Tibial nerve (tissue), 4 donors: Measurements from ENCODE around the gene MRPS10. TPM values are rescaled to one million over a fixed set of nuclear protein-coding genes. Genes with fewer than 3 reads are reported as not detected.

Experiments used
- DNase-seq, 2 donors: peaks; one replicate each; pipeline ENCODE4 v3.0.0-alpha.2; 2019; ENCODE audit warnings: low spot score in 2 of 2
- H3K27ac ChIP-seq, 4 donors: fragments of 200-600 bp; sonication (generic) in 3 of 4; one replicate each; pipeline ENCODE4 v1.5.1; 2017 to 2019; ENCODE audit warnings: mild to moderate bottlenecking in 1 of 4
- H3K27me3 ChIP-seq, 2 donors: fragments of 200-600 bp; sonication (generic) in 1 of 2; one replicate each; pipeline versions ENCODE4 v1.5.1 to v1.6.0; 2017 to 2019
- H3K36me3 ChIP-seq, 3 donors: fragments of 200-600 bp; sonication (generic); one replicate each; pipeline ENCODE4 v1.5.1; 2018 to 2019
- H3K4me1 ChIP-seq, 4 donors: fragments of 200-600 bp; sonication (generic) in 3 of 4; one replicate each; pipeline ENCODE4 v1.5.1; 2017 to 2019
- H3K4me3 ChIP-seq, 4 donors: fragments of 200-600 bp; sonication (generic) in 3 of 4; one replicate each; pipeline ENCODE4 v1.5.1; 2017 to 2019; ENCODE audit warnings: mild to moderate bottlenecking in 1 of 4, moderate library complexity in 1 of 4
- H3K9me3 ChIP-seq, 4 donors: fragments of 200-600 bp; sonication (generic) in 3 of 4; one replicate each; pipeline ENCODE4 v1.5.1; 2017 to 2019
- CTCF ChIP-seq, 5 experiments: fragments of 200-600 bp in 3 of 5; fragments of 450-650 bp in 2 of 5; sonication (generic) in 3 of 5; IDR thresholded peaks; one replicate each; pipeline ENCODE4 v1.5.1; 2016 to 2019; ENCODE audit warnings: antibody characterized with exemption in 5 of 5, mild to moderate bottlenecking in 3 of 5, moderate library complexity in 2 of 5
- EP300 ChIP-seq, 2 donors: sonication (generic); formaldehyde crosslinking; IDR thresholded peaks; one replicate each; pipeline ENCODE4 v1.6.1; 2017; ENCODE audit warnings: antibody characterized with exemption in 2 of 2, mild to moderate bottlenecking in 1 of 2
- POLR2A ChIP-seq, 2 donors: fragments of 450-650 bp; IDR thresholded peaks; one replicate each; pipeline ENCODE4 v1.6.1; 2017; ENCODE audit warnings: antibody characterized with exemption in 2 of 2, mild to moderate bottlenecking in 2 of 2, moderate library complexity in 2 of 2
- WGBS, 2 donors: methylation state at CpG; one replicate each; pipeline ENCODE4 v1.1.5; 2018; 5-methylcytosine and 5-hydroxymethylcytosine counted together
- total RNA-seq, 4 donors: library from RNA; depleted of rRNA; stranded (reverse); fragments of >200 nt; gene quantifications; one replicate each; pipeline ENCODE4 v1.1.0, GENCODE V29; 2016

The MRPS10 gene
- total RNA-seq, 4 donors from 2014 or later: 20.7 to 30.6 (median 23.6) TPM

GRCh38 chr6:42239736-42240375, 22.2 kb upstream of the MRPS10 start:
- Histone ChIP-seq H3K9me3 (no peaks in the 10 kb centered on the region), H3K4me1 (no peaks in the 10 kb centered on the region), H3K4me3 (no peak overlapping the region), H3K27me3 (no peaks in the 10 kb centered on the region), H3K27ac (no peak overlapping the region), H3K36me3 (peaks cover 0 to 80% (median 0%) of the 10 kb centered on the region in 3 donors)
- no peak for TF ChIP-seq CTCF (IDR thresholded peaks at IDR 0.05)
- TF ChIP-seq POLR2A (IDR thresholded peaks at IDR 0.05): no peak
- no peak for TF ChIP-seq EP300 (IDR thresholded peaks at IDR 0.05)
- 84 to 86% methylated on average over 7 of the region's 7 CpGs for WGBS, 2 donors
- no peak for DNase-seq

GRCh38 chr6:42239333-42239732, 21.7 kb upstream of the MRPS10 start:
- WGBS, 2 donors: 91 to 99% methylated on average over 5 of the region's 5 CpGs
- H3K36me3 ChIP-seq: peaks cover 0 to 80% (median 0%) of the 10 kb centered on the region in 3 donors

GRCh38 chr6:42237857-42238256, 20.2 kb upstream of the MRPS10 start:
- no peak for DNase-seq
- TF ChIP-seq CTCF (IDR thresholded peaks at IDR 0.05): no peak
- TF ChIP-seq POLR2A (IDR thresholded peaks at IDR 0.05): no peak
- no peak for TF ChIP-seq EP300 (IDR thresholded peaks at IDR 0.05)
- Histone ChIP-seq H3K4me1 (no peaks in the 10 kb centered on the region), H3K27me3 (no peaks in the 10 kb centered on the region), H3K27ac (no peak overlapping the region), H3K9me3 (no peaks in the 10 kb centered on the region), H3K4me3 (no peak overlapping the region), H3K36me3 (peaks cover 0 to 70% (median 0%) of the 10 kb centered on the region in 3 donors)
- WGBS, 2 donors: 88 to 93% methylated on average over 1 of the region's 1 CpG

More at GRCh38 chr6:42239333-42239732, 21.7 kb upstream of the MRPS10 start:
- DNase-seq: no peak
- Histone ChIP-seq H3K9me3 (no peaks in the 10 kb centered on the region), H3K27ac (no peak overlapping the region), H3K4me3 (no peak overlapping the region), H3K4me1 (no peaks in the 10 kb centered on the region), H3K27me3 (no peaks in the 10 kb centered on the region)
- TF ChIP-seq EP300 (IDR thresholded peaks at IDR 0.05) (no peak), POLR2A (IDR thresholded peaks at IDR 0.05) (no peak), CTCF (IDR thresholded peaks at IDR 0.05) (no peak)

- H3K4me3 ChIP-seq: no peak overlapping the region
- TF ChIP-seq POLR2A (IDR thresholded peaks at IDR 0.05): no peak
- no peak for TF ChIP-seq EP300 (IDR thresholded peaks at IDR 0.05)
- TF ChIP-seq CTCF (IDR thresholded peaks at IDR 0.05): no peak
- H3K4me1 ChIP-seq: no peaks in the 10 kb centered on the region
- H3K9me3 ChIP-seq: no peaks in the 10 kb centered on the region
- no peak overlapping the region for H3K27ac ChIP-seq
- H3K36me3 ChIP-seq: peaks cover 0 to 70% (median 0%) of the 10 kb centered on the region in 3 donors
- DNase-seq: no peak
- H3K27me3 ChIP-seq: no peaks in the 10 kb centered on the region
- 77 to 85% methylated on average over 5 of the region's 5 CpGs for WGBS, 2 donors
These were observed 19.2 kb upstream of the MRPS10 start for GRCh38 chr6:42236682-42237473.

- no peaks in the 10 kb centered on the region for H3K9me3 ChIP-seq
- H3K4me3 ChIP-seq: no peak overlapping the region
- WGBS, 2 donors: 75 to 76% methylated on average over 9 of the region's 9 CpGs
- no peaks in the 10 kb centered on the region for H3K27me3 ChIP-seq
- H3K36me3 ChIP-seq: peaks cover 0 to 71% (median 0%) of the 10 kb centered on the region in 3 donors
- no peak for DNase-seq
- TF ChIP-seq POLR2A (IDR thresholded peaks at IDR 0.05) (no peak), EP300 (IDR thresholded peaks at IDR 0.05) (no peak), CTCF (IDR thresholded peaks at IDR 0.05) (no peak)
- no peaks in the 10 kb centered on the region for H3K4me1 ChIP-seq
- no peak overlapping the region for H3K27ac ChIP-seq
These were observed 18.4 kb upstream of the MRPS10 start for GRCh38 chr6:42236030-42236429.
